GM18507 (cell line): Measurements from ENCODE around the gene ZNF23.

Experiments
- DNase-seq: peaks from one replicate; pipeline ENCODE4 v3.0.0; 2011; ENCODE audit warnings: low read depth; ENCODE audit not compliant: insufficient read length; ENCODE audit errors: extremely low spot score
- FAIRE-seq: peaks from 2 replicates; lab custom pipeline; 2011; peaks lifted over from hg19 to GRCh38; lab: Jason Lieb, UNC

ZNF23 gene

GRCh38 chr16:71473891-71474290 lies 11.8 kb upstream of the ZNF23 start:
- FAIRE-seq (no peak), DNase-seq (no peak)

GRCh38 chr16:71472931-71473330 lies 10.9 kb upstream of the ZNF23 start:
- no peak for FAIRE-seq
- DNase-seq: no peak

GRCh38 chr16:71472051-71472450 lies 10.0 kb upstream of the ZNF23 start:
- no peak for DNase-seq
- FAIRE-seq: no peak

GRCh38 chr16:71467810-71468209 lies 5.8 kb upstream of the ZNF23 start:
- DNase-seq: no peak
- FAIRE-seq: no peak

GRCh38 chr16:71464231-71464630 lies 2.2 kb upstream of the ZNF23 start:
- DNase-seq (no peak), FAIRE-seq (no peak)

GRCh38 chr16:71460941-71461340 lies 1.1 kb downstream of the ZNF23 start:
- no peak for DNase-seq
- FAIRE-seq: no peak

- DNase-seq (no peak), FAIRE-seq (no peak)
Observed at GRCh38 chr16:71460236-71460635, 1.8 kb downstream of the ZNF23 start.

- FAIRE-seq (no peak), DNase-seq (no peak)
Observed at GRCh38 chr16:71459510-71459909, 2.5 kb downstream of the ZNF23 start.

- FAIRE-seq: no peak
- no peak for DNase-seq
Observed at GRCh38 chr16:71456801-71457200, 5.2 kb downstream of the ZNF23 start.

- FAIRE-seq (no peak), DNase-seq (no peak)
Observed at GRCh38 chr16:71453036-71453435, 9.0 kb downstream of the ZNF23 start.

GRCh38 chr16:71449020-71449419 lies 13.0 kb downstream of the ZNF23 start:
- FAIRE-seq: no peak
- DNase-seq: no peak

- no peak for DNase-seq
- no peak for FAIRE-seq
Observed at GRCh38 chr16:71448274-71448866, 13.7 kb downstream of the ZNF23 start.

- FAIRE-seq (no peak), DNase-seq (no peak)
Observed at GRCh38 chr16:71443714-71444113, 18.3 kb downstream of the ZNF23 start.

- no peak for FAIRE-seq
- DNase-seq: no peak
Observed at GRCh38 chr16:71442051-71442440, 20.0 kb downstream of the ZNF23 start, which contains the start of gene TLE7. TLE7 (minus strand) TSS chr16:71442054; CDS start chr16:71433324, 8,730 bp downstream.

- DNase-seq (no peak), FAIRE-seq (no peak)
Observed at GRCh38 chr16:71441348-71442050, 20.5 kb downstream of the ZNF23 start.

- no peak for DNase-seq
- no peak for FAIRE-seq
Observed at GRCh38 chr16:71440669-71441347, 21.2 kb downstream of the ZNF23 start.

- FAIRE-seq: no peak
- DNase-seq: no peak
Observed at GRCh38 chr16:71439523-71439922, 22.5 kb downstream of the ZNF23 start.

GRCh38 chr16:71436473-71436872 lies 25.6 kb downstream of the ZNF23 start:
- no peak for DNase-seq
- no peak for FAIRE-seq

- FAIRE-seq (no peak), DNase-seq (no peak)
Observed at GRCh38 chr16:71432906-71433305, 29.1 kb downstream of the ZNF23 start.

- no peak for FAIRE-seq
- DNase-seq: no peak
Observed at GRCh38 chr16:71431991-71432390, 30.1 kb downstream of the ZNF23 start.

GRCh38 chr16:71431176-71431575 lies 30.9 kb downstream of the ZNF23 start:
- FAIRE-seq: no peak

More at GRCh38 chr16:71431176-71431575, 30.9 kb downstream of the ZNF23 start:
- no peak for DNase-seq
